Panc1 (cell line): Measurements from ENCODE around the gene HTRA2. TPM values are rescaled to one million over a fixed set of nuclear protein-coding genes. Genes with fewer than 3 reads are reported as not detected.

Source experiments
- ATAC-seq: fragments of 200-7000 bp; cut with Tn5 transposase; 2 replicates; pipeline ENCODE4 v1.9.1; 2020; ENCODE audit warnings: mild to moderate bottlenecking, moderate library complexity
- BruUV-seq: library from RNA; stranded (reverse); fragments of 400-500 nt; replicated peaks from 2 replicates; lab custom pipeline; 2021; lab: Mats Ljungman, UMichigan
- CTCF ChIA-PET: fragments of 300-600 bp; sonication (Branson Sonifier 250); formaldehyde crosslinking; loops from one replicate; lab custom pipeline; 2022; ENCODE audit warnings: antibody characterized with exemption; lab: Charles Lee
- POLR2A ChIA-PET: fragments of 300-600 bp; sonication (Branson Sonifier 250); formaldehyde crosslinking; loops from one replicate; lab custom pipeline; 2022; ENCODE audit warnings: antibody characterized with exemption; lab: Charles Lee
- DNase-seq: peaks from one replicate; pipeline ENCODE4 v3.0.0-alpha.2; 2010; ENCODE audit warnings: low read depth, low spot score
- H3K27ac ChIP-seq: 2 replicates; pipeline ENCODE4 v1.5.1; 2011; ENCODE audit warnings: mild to moderate bottlenecking, low read length, inconsistent platforms
- H3K27me3 ChIP-seq: fragments of 200-500 bp; sonication (Bioruptor generic); 2 replicates; pipeline ENCODE4 v1.6.0; 2014; ENCODE audit warnings: low read length, inconsistent platforms; ENCODE audit not compliant: control insufficient read depth, insufficient read depth
- H3K36me3 ChIP-seq: fragments of 200-500 bp; sonication (Bioruptor generic); 2 replicates; pipeline ENCODE4 v1.5.1; 2014; ENCODE audit warnings: inconsistent platforms, mild to moderate bottlenecking, low read length, moderate library complexity; ENCODE audit not compliant: control insufficient read depth, insufficient read depth
- H3K4me1 ChIP-seq: 2 replicates; pipeline ENCODE4 v1.5.1; 2011; ENCODE audit warnings: inconsistent platforms, mild to moderate bottlenecking, low read length, moderate library complexity; ENCODE audit not compliant: control insufficient read depth, insufficient read depth
- H3K4me3 ChIP-seq, 2 experiments: 2 replicates each; pipeline ENCODE4 v1.5.1; 2011 to 2012; ENCODE audit warnings: low read depth in 2 of 2, low read length in 2 of 2, mild to moderate bottlenecking in 2 of 2, inconsistent platforms in 1 of 2, moderate library complexity in 1 of 2
- H3K9me3 ChIP-seq: fragments of 200-500 bp; sonication (Bioruptor generic); 2 replicates; pipeline ENCODE4 v1.5.1; 2014; ENCODE audit warnings: low read depth, mild to moderate bottlenecking, inconsistent platforms, low read length, moderate library complexity; ENCODE audit not compliant: control insufficient read depth, insufficient read depth
- CTCF ChIP-seq: fragments of 450-650 bp; IDR thresholded peaks from 2 replicates; pipeline ENCODE4 v1.5.1; 2017; ENCODE audit warnings: mild to moderate bottlenecking
- POLR2AphosphoS5 ChIP-seq: IDR thresholded peaks from 2 replicates; pipeline ENCODE4 v1.6.1; 2012; ENCODE audit warnings: mild to moderate bottlenecking, low read depth, low read length, moderate library complexity
- REST ChIP-seq, 2 experiments: IDR thresholded peaks; 2 replicates each; pipeline ENCODE4 v1.6.1; 2011 to 2012; ENCODE audit warnings: low read depth in 2 of 2, control low read depth in 1 of 2, low read length in 1 of 2, mild to moderate bottlenecking in 1 of 2, moderate library complexity in 1 of 2; ENCODE audit not compliant: insufficient read depth in 1 of 2
- SIN3A ChIP-seq: IDR thresholded peaks from 2 replicates; pipeline ENCODE4 v1.6.1; 2012; ENCODE audit warnings: low read depth, mild to moderate bottlenecking, low read length, moderate library complexity, borderline replicate concordance; ENCODE audit not compliant: insufficient read depth
- TCF7L2 ChIP-seq: IDR thresholded peaks from 2 replicates; pipeline ENCODE4 v1.6.1; 2011; ENCODE audit warnings: mild to moderate bottlenecking, low read depth, low read length, inconsistent platforms
- in situ Hi-C: cut with HindIII; loops from 2 replicates; pipeline ENCODE4 v1.10.0; 2016; ENCODE audit warnings: low sequenced_read_pairs, low pct_unique_long_range_greater_than_20kb
- intact Hi-C: fragments of 100-400 bp; cut with micrococcal nuclease; formaldehyde crosslinking; loops from one replicate; pipeline ENCODE4 v1.10.0; 2022; ENCODE audit not compliant: unreplicated experiment
- total RNA-seq: library from RNA; stranded (reverse); gene quantifications from one replicate; pipeline ENCODE4 v1.2.1, GENCODE V29; 2021; ENCODE audit not compliant: unreplicated experiment

The HTRA2 gene
- total RNA-seq, 1 experiment from 2014 or later = 21.2 TPM

- no peak overlapping the region for H3K27ac ChIP-seq
- ChIA-PET CTCF (interaction anchor here (1.0 kb wide), 1 partner anchor 10 kb away, joined by 3 read pairs; no protein-coding TSS in a partner anchor), POLR2A (interaction anchor here (0.5 kb wide), 1 partner anchor 34 kb away, joined by 6 read pairs; no protein-coding TSS in a partner anchor)
- TF ChIP-seq SIN3A (no peak), POLR2AphosphoS5 (no peak), TCF7L2 (no peak), CTCF (no peak), REST (IDR thresholded peaks at IDR 0.05; ENCODE audit: insufficient read depth in 1 of 2, low read depth in 2 of 2, low read length in 1 of 2) (no peak)
- H3K4me3 ChIP-seq = no peak overlapping the region
- no peaks in the 10 kb centered on the region for H3K4me1 ChIP-seq
- H3K9me3 ChIP-seq = no peaks in the 10 kb centered on the region
- DNase-seq (no peak), ATAC-seq (no peak)
- intact Hi-C loops = no loop called here
- in situ Hi-C loops = no loop called here
- no peaks in the 10 kb centered on the region for H3K36me3 ChIP-seq
- no TSS peak for BruUV-seq
- H3K27me3 ChIP-seq = no peaks in the 10 kb centered on the region
Observed at GRCh38 chr2:74577448-74577847, 47.7 kb downstream of the HTRA2 start.

- Histone ChIP-seq H3K27me3 (no peaks in the 10 kb centered on the region), H3K9me3 (no peaks in the 10 kb centered on the region), H3K4me1 (no peaks in the 10 kb centered on the region), H3K27ac (no peak overlapping the region), H3K4me3 (no peak overlapping the region), H3K36me3 (no peaks in the 10 kb centered on the region)
- DNase-seq = no peak
- no peak for TF ChIP-seq TCF7L2
- no peak for TF ChIP-seq REST (IDR thresholded peaks at IDR 0.05; ENCODE audit: insufficient read depth in 1 of 2, low read depth in 2 of 2, low read length in 1 of 2)
- TF ChIP-seq POLR2AphosphoS5 = no peak
- TF ChIP-seq SIN3A = no peak
- TF ChIP-seq CTCF = no peak
- BruUV-seq = no TSS peak
- CTCF ChIA-PET = no interaction called here
- in situ Hi-C loops = no loop called here
- no peak for ATAC-seq
- POLR2A ChIA-PET = no interaction called here
- intact Hi-C loops = no loop called here
Observed at GRCh38 chr2:74578408-74578807, 48.7 kb downstream of the HTRA2 start.
